Natural killer cell (primary cell): ENCODE results near the gene NAT14. TPM values are rescaled to one million over a fixed set of nuclear protein-coding genes. Genes with fewer than 3 reads are reported as not detected.
A peak's percentile ranks its signal among the peaks of the same experiment; 100 is the strongest.

Experiments used
- ATAC-seq, 3 donors: fragments of 150-1000 bp in 2 of 3; fragments of 200-7000 bp in 1 of 3; cut with Tn5 transposase; 1 replicate in 1 of 3; 2 replicates in 2 of 3; pipeline ENCODE4 v1.10.0; 2021; ENCODE audit warnings: mild to moderate bottlenecking in 2 of 3, moderate library complexity in 2 of 3
- DNase-seq, 2 donors: peaks; one replicate each; pipeline versions ENCODE4 v3.0.0 to v3.0.0-alpha.2; 2013 to 2021; ENCODE audit warnings: mixed read lengths in 1 of 2
- H3K27ac ChIP-seq: one replicate; pipeline ENCODE4 v1.5.1; 2013; ENCODE audit warnings: mild to moderate bottlenecking, low read length
- H3K27me3 ChIP-seq: one replicate; pipeline ENCODE4 v1.6.1; 2013; ENCODE audit warnings: low read length; ENCODE audit not compliant: control insufficient read depth, insufficient read depth
- H3K36me3 ChIP-seq: one replicate; pipeline ENCODE4 v1.6.1; 2013; ENCODE audit warnings: low read length; ENCODE audit not compliant: control insufficient read depth, insufficient read depth
- H3K4me1 ChIP-seq: one replicate; pipeline ENCODE4 v1.6.1; 2013; ENCODE audit warnings: low read length; ENCODE audit not compliant: control insufficient read depth, insufficient read depth
- H3K4me3 ChIP-seq: one replicate; pipeline ENCODE4 v1.5.1; 2013; ENCODE audit warnings: low read length
- H3K9me3 ChIP-seq: one replicate; pipeline ENCODE4 v1.6.1; 2013; ENCODE audit warnings: low read length; ENCODE audit not compliant: control insufficient read depth, insufficient read depth
- H3K27ac Mint-ChIP-seq, 2 donors: one replicate each; pipeline ENCODE4 v1.8.0; 2022; ENCODE audit warnings: mild to moderate bottlenecking in 2 of 2, mixed read lengths in 2 of 2, moderate library complexity in 1 of 2
- H3K27me3 Mint-ChIP-seq, 2 donors: one replicate each; pipeline ENCODE4 v1.8.0; 2022; ENCODE audit warnings: low read depth in 2 of 2, mixed read lengths in 2 of 2
- H3K36me3 Mint-ChIP-seq: one replicate; pipeline ENCODE4 v1.8.0; 2022; ENCODE audit warnings: mixed read lengths
- H3K4me1 Mint-ChIP-seq, 2 donors: one replicate each; pipeline ENCODE4 v1.8.0; 2022; ENCODE audit warnings: mixed read lengths in 2 of 2
- H3K4me3 Mint-ChIP-seq: one replicate; pipeline ENCODE4 v1.8.0; 2022; ENCODE audit warnings: mild to moderate bottlenecking, moderate library complexity, mixed read lengths
- H3K9me3 Mint-ChIP-seq, 2 donors: one replicate each; pipeline ENCODE4 v1.8.0; 2022; ENCODE audit warnings: mixed read lengths in 2 of 2
- WGBS: methylation state at CpG from one replicate; pipeline ENCODE4 v1.1.7; 2013; ENCODE audit warnings: missing lambda C conversion rate; ENCODE audit not compliant: insufficient coverage; 5-methylcytosine and 5-hydroxymethylcytosine counted together
- intact Hi-C: fragments of 100-400 bp; cut with micrococcal nuclease; formaldehyde crosslinking; loops from one replicate; pipeline ENCODE4 v1.14.2; 2022
- total RNA-seq, 4 donors: library from RNA; stranded (reverse); fragments of 120-200 nt in 1 of 4; gene quantifications; one replicate each; pipeline versions ENCODE4 v1.2.3 to v1.2.4, GENCODE V29; 2013 to 2022
- TF ChIP-seq, protein P1 (sequence below): fragments of 200-600 bp; IDR thresholded peaks from one replicate; pipeline ENCODE4 v1.8.0; 2022; ENCODE audit warnings: antibody characterized with exemption

Gene NAT14
- total RNA-seq, 3 donors from 2014 or later (not counting 1 experiment from before 2014, with no cell fraction given) = 8.7 to 12.5 (median 8.8) TPM

DNA sequence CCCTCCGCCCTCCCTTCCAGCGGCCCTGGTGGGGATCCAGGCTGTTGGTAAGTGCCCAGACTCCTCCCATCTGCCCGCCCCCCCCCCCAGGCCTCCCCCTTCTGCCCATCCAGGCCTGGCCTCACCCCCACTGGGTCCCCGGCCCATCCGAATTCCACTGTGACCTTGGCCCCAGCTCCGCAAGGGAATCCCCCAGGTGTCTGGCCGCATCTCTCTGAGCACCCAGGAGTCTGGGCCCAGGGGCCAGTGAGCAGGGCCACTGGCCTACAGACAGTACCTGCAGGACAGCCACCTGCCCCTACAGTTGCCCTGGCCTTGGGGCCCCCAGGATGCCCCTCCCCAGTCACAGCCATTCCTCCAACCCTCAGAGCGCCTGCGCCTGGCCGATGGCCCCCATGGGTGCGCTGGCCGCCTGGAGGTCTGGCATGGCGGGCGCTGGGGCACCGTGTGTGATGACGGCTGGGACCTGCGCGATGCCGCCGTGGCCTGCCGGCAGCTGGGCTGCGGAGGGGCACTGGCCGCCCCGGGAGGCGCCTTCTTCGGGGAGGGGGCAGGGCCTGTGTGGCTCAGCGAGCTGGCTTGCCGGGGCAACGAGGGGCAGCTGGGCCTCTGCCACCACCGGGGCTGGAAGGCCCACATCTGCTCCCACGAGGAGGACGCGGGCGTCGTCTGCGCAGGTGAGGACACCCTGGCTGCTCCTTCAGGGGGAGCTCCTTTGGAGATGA is 4.2 kb downstream of the NAT14 start:
- H3K9me3 Mint-ChIP-seq = no peaks in the 10 kb centered on the region
- TF ChIP-seq, protein P1, sequence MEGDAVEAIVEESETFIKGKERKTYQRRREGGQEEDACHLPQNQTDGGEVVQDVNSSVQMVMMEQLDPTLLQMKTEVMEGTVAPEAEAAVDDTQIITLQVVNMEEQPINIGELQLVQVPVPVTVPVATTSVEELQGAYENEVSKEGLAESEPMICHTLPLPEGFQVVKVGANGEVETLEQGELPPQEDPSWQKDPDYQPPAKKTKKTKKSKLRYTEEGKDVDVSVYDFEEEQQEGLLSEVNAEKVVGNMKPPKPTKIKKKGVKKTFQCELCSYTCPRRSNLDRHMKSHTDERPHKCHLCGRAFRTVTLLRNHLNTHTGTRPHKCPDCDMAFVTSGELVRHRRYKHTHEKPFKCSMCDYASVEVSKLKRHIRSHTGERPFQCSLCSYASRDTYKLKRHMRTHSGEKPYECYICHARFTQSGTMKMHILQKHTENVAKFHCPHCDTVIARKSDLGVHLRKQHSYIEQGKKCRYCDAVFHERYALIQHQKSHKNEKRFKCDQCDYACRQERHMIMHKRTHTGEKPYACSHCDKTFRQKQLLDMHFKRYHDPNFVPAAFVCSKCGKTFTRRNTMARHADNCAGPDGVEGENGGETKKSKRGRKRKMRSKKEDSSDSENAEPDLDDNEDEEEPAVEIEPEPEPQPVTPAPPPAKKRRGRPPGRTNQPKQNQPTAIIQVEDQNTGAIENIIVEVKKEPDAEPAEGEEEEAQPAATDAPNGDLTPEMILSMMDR = no peak
- ATAC-seq (no peak), DNase-seq (no peak)
- H3K36me3 Mint-ChIP-seq = no peaks in the 10 kb centered on the region
- 71% methylated on average over 35 of the region's 36 CpGs for WGBS
- no peaks in the 10 kb centered on the region for H3K36me3 ChIP-seq
- H3K27ac Mint-ChIP-seq = no peak overlapping the region
- H3K9me3 ChIP-seq = no peaks in the 10 kb centered on the region
- intact Hi-C loops = no loop called here
- H3K27me3 Mint-ChIP-seq = peaks cover 0 to 8% of the 10 kb centered on the region in 2 donors
- H3K27ac ChIP-seq = no peak overlapping the region
- peaks cover 0 to 7% of the 10 kb centered on the region in 2 donors for H3K4me1 Mint-ChIP-seq
- no peak overlapping the region for H3K4me3 Mint-ChIP-seq
- H3K4me1 ChIP-seq = peaks cover 15% of the 10 kb centered on the region
- H3K4me3 ChIP-seq = no peak overlapping the region
- no peaks in the 10 kb centered on the region for H3K27me3 ChIP-seq

DNA sequence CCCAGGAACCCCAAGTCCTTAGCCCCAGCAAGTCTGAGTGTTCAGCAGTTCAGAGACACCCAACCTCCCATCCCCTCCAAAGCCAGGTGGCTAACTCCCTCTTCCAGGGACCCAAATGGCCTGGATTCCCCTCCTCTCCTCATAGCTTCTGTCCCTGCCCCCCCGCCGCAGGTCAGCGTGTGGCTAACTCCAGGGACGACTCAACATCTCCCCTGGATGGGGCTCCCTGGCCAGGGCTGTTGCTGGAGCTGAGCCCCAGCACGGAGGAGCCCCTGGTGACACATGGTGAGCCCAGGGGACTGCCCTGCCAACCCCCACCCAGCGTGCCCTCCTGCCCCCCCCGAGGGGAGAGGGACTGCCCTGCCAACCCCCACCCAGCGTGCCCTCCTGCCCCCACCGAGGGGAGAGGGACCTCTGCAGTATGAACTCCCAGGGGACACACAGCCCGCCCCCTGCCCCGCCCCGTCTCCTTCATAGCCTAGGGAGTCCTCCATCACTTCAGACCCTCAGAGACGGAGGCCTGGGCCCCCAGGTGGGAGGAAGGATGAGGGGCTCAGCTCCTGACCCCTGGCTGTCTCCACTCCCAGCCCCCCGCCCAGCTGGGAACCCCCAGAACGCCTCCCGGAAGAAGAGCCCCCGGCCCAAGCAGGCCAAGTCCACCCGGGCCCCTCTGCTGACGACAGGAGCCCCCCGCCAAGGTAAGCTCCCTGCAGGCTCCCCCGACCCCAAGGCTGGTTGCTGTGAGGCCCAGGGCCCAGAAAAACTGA is 4.9 kb downstream of the NAT14 start:
- H3K27ac ChIP-seq = no peak overlapping the region
- H3K27me3 Mint-ChIP-seq = peaks cover 0 to 8% of the 10 kb centered on the region in 2 donors
- ATAC-seq (no peak), DNase-seq (no peak)
- no peaks in the 10 kb centered on the region for H3K27me3 ChIP-seq
- no peak overlapping the region for H3K4me3 Mint-ChIP-seq
- H3K36me3 ChIP-seq = no peaks in the 10 kb centered on the region
- intact Hi-C loops = no loop called here
- no peaks in the 10 kb centered on the region for H3K9me3 Mint-ChIP-seq
- TF ChIP-seq, protein P1 = no peak
- no peak overlapping the region for H3K27ac Mint-ChIP-seq
- 66% methylated on average over 18 of the region's 21 CpGs for WGBS
- peaks cover 0 to 7% of the 10 kb centered on the region in 2 donors for H3K4me1 Mint-ChIP-seq
- H3K36me3 Mint-ChIP-seq = no peaks in the 10 kb centered on the region
- no peak overlapping the region for H3K4me3 ChIP-seq
- H3K4me1 ChIP-seq = peaks cover 7% of the 10 kb centered on the region
- no peaks in the 10 kb centered on the region for H3K9me3 ChIP-seq

DNA sequence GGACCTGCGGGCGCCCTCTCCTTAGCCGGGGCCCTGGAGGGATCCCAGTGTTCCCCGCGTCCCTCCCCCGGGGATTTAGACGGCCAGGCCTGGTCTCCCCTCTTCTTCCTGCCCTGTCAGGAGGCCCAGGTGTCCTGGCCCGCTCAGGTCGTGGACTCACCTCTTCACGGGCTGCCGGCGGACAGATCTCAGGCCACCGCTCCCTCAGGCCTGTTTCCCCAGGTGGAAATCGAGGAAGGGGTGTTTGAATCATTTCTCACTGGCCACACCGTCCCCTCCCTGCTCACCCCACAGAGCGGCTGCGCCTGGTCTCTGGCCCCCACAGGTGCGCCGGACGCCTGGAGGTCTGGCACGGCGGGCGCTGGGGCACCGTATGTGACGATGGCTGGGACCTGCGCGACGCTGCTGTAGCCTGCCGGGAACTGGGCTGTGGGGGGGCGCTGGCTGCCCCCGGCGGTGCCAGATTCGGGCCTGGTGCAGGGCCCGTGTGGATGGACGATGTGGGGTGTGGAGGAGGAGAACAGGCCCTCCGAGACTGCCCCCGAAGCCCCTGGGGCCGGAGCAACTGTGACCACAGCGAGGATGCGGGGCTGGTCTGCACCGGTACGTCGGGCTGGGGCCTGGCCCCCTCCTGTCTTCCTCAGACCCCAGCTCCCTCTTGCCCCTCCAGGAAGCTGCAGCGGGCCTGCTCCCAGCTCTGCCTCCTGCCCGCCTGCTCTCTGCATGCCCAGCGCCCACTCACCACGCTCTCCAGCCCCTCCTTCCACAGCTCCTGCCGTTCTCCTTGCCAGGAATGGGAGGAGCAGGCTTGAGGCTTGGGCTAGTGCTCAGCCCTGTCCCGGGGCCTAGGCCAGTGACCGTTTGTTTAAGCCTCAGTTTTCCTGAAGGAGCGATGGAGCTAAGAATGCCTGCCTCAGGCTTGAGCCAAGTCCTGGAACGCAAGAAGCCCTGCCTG is 5.8 kb downstream of the NAT14 start:
- no peak for DNase-seq
- Histone ChIP-seq H3K27me3 (no peaks in the 10 kb centered on the region), H3K4me1 (no peaks in the 10 kb centered on the region), H3K9me3 (no peaks in the 10 kb centered on the region), H3K27ac (no peak overlapping the region), H3K36me3 (no peaks in the 10 kb centered on the region), H3K4me3 (no peak overlapping the region)
- peaks cover 0 to 6% of the 10 kb centered on the region in 2 donors for H3K4me1 Mint-ChIP-seq
- no peaks in the 10 kb centered on the region for H3K9me3 Mint-ChIP-seq
- 81% methylated on average over 52 of the region's 52 CpGs for WGBS
- H3K4me3 Mint-ChIP-seq = peak overlapping the region; percentile 21
- TF ChIP-seq, protein P1 = no peak
- ATAC-seq = no peak
- H3K36me3 Mint-ChIP-seq = no peaks in the 10 kb centered on the region
- H3K27ac Mint-ChIP-seq = no peak overlapping the region
- intact Hi-C loops = no loop called here
- peaks cover 0 to 8% of the 10 kb centered on the region in 2 donors for H3K27me3 Mint-ChIP-seq
